HCT116 (cell line): ENCODE data around the gene CYB561D1.

Source experiments
- CEBPB ChIP-seq: IDR thresholded peaks from 2 replicates; pipeline ENCODE4 v1.6.1; 2012; ENCODE audit warnings: low read depth
- EZH2 ChIP-seq: fragments of 200-600 bp; sonication (generic); IDR thresholded peaks from 2 replicates; pipeline ENCODE4 v1.6.1; 2017; ENCODE audit warnings: antibody characterized with exemption, mixed run types
- RAD21 ChIP-seq: IDR thresholded peaks from 2 replicates; pipeline ENCODE4 v1.6.1; 2012; ENCODE audit warnings: low read depth, mild to moderate bottlenecking
- SIN3A ChIP-seq: IDR thresholded peaks from 2 replicates; pipeline ENCODE4 v1.6.1; 2012; ENCODE audit warnings: low read depth
- TF ChIP-seq, protein P1 (sequence below), 3 experiments: fragments of 200-600 bp in 1 of 3; sonication (generic) in 1 of 3; IDR thresholded peaks in 2 of 3; conservative IDR thresholded peaks in 1 of 3; 2 replicates each; pipeline ENCODE4 v1.5.1; 2012 to 2017; ENCODE audit warnings: low read depth in 2 of 3, low read length in 2 of 3, antibody characterized with exemption in 1 of 3, borderline replicate concordance in 1 of 3, control low read depth in 1 of 3, mild to moderate bottlenecking in 1 of 3, mixed read lengths in 1 of 3, mixed run types in 1 of 3, moderate library complexity in 1 of 3; ENCODE audit not compliant: insufficient read depth in 1 of 3

DNA sequence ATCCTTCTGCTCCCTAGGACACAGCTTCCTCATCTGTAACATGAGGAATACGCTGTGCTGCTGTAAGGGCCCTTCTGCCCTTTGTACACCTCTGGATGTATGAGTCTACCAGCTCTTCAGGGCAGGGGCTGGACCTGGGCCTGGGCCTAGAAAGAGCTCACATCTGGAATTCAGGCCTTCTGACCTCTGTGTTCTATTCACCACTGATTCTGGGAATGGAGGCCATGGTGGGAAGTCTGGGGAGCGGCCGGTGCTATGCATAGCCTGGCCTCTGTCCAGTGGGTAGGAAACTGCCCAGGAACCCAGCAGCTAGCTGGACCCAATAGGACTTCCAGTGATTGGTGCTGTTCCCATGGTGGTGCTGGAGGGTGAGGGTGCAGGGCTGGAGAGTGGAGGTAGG is 34.8 kb downstream of the CYB561D1 start:
- TF ChIP-seq SIN3A (no peak), CEBPB (no peak), EZH2 (no peak), RAD21 (no peak)
- TF ChIP-seq, protein P1, sequence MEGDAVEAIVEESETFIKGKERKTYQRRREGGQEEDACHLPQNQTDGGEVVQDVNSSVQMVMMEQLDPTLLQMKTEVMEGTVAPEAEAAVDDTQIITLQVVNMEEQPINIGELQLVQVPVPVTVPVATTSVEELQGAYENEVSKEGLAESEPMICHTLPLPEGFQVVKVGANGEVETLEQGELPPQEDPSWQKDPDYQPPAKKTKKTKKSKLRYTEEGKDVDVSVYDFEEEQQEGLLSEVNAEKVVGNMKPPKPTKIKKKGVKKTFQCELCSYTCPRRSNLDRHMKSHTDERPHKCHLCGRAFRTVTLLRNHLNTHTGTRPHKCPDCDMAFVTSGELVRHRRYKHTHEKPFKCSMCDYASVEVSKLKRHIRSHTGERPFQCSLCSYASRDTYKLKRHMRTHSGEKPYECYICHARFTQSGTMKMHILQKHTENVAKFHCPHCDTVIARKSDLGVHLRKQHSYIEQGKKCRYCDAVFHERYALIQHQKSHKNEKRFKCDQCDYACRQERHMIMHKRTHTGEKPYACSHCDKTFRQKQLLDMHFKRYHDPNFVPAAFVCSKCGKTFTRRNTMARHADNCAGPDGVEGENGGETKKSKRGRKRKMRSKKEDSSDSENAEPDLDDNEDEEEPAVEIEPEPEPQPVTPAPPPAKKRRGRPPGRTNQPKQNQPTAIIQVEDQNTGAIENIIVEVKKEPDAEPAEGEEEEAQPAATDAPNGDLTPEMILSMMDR (IDR thresholded peaks at IDR 0.05 in 2 of 3, conservative IDR thresholded peaks at IDR 0.05 in 1 of 3; ENCODE audit: borderline replicate concordance in 1 of 3, insufficient read depth in 1 of 3, low read depth in 2 of 3, low read length in 2 of 3), result no peak
